Measurements from ENCODE around the gene NXPH1. TPM values are rescaled to one million over a fixed set of nuclear protein-coding genes. Genes with fewer than 3 reads are reported as not detected.

Gene NXPH1
- total and polyA plus RNA-seq, 2 experiments from 2014 or later = not detected

DNA sequence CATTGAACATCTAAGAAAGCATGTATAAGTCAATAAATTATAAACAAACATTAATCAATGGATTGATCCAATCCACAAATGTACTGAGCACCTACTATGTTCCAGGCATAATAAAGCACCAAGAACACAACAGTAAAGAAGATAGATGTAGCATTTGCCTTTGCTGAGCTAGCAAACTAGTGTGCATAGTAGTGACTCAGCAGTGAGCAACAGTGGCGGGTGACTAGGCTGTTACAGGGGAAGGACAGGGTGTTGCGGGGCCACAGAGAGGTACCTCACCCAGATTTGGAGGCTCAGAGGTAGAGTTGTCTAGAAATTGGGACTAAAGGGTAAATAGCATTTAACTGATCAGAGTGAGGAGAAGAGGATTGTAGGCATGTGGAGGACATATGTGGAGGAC is 83.6 kb downstream of the NXPH1 start:
- TF ChIP-seq EZH2phosphoT487 (IDR thresholded peaks at IDR 0.05; ENCODE audit: insufficient read depth, low read depth) = no peak
- no peak for TF ChIP-seq EZH2 (IDR thresholded peaks at IDR 0.05; ENCODE audit: insufficient read depth, poor library complexity, severe bottlenecking)
- in situ Hi-C loops (cut with MboI) = no loop called here
- DNase-seq = no peak
- H3K27ac ChIP-seq = no peak overlapping the region
- H3K9me2 ChIP-seq (ENCODE audit: insufficient read depth) = no peaks in the 10 kb centered on the region
- no peak overlapping the region for H3K4me3 ChIP-seq
- H4K20me1 ChIP-seq (ENCODE audit: insufficient read depth) = no peaks in the 10 kb centered on the region
- no peaks in the 10 kb centered on the region for H3K27me3 ChIP-seq (replicated peaks; ENCODE audit: insufficient read depth)
- H3K9me3 ChIP-seq (ENCODE audit: low read depth) = no peaks in the 10 kb centered on the region
- H2AFZ ChIP-seq = no peak overlapping the region
- H3K9ac ChIP-seq = no peak overlapping the region
- H3F3A ChIP-seq (ENCODE audit: insufficient read depth) = no peaks in the 10 kb centered on the region
- H3K79me2 ChIP-seq (ENCODE audit: insufficient read depth) = no peaks in the 10 kb centered on the region
- H3K4me1 ChIP-seq (ENCODE audit: insufficient read depth) = no peaks in the 10 kb centered on the region
- no peak overlapping the region for H3K4me2 ChIP-seq (ENCODE audit: unreplicated experiment)
- 34 to 36% methylated on average over 2 of the region's 2 CpGs for WGBS, 2 experiments (ENCODE audit: low coverage in 1 of 2, low lambda C conversion rate in 2 of 2, missing lambda C conversion rate in 2 of 2)
- H3K36me3 ChIP-seq (ENCODE audit: low read depth) = no peaks in the 10 kb centered on the region

DNA sequence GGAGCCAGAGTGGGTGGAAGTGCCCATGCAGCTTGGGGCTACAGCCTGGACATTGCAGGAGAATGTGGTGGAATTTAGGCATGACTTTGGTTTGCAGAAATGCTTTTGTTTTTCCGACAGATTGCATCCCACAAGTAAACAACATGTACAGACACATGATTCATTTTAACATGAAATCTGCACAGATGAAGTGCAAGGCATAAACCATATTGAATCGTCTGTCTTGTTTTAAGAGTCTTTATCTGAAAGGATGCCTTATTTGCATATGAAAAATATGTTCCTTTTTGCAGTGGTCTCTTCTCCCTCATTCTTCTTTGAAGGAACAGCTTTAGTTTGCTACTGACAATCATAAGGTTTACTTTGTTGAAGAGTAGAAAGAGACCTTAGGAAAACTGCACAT is 94.9 kb downstream of the NXPH1 start:
- no peak overlapping the region for H2AFZ ChIP-seq
- H3K9me3 ChIP-seq (ENCODE audit: low read depth) = peaks cover 2% of the 10 kb centered on the region
- no peak for DNase-seq
- in situ Hi-C loops (cut with MboI) = no loop called here
- no peaks in the 10 kb centered on the region for H3K4me1 ChIP-seq (ENCODE audit: insufficient read depth)
- H3K4me3 ChIP-seq = no peak overlapping the region
- no peak overlapping the region for H3K4me2 ChIP-seq (ENCODE audit: unreplicated experiment)
- H3K9ac ChIP-seq = no peak overlapping the region
- H3K9me2 ChIP-seq (ENCODE audit: insufficient read depth) = no peaks in the 10 kb centered on the region
- H3K79me2 ChIP-seq (ENCODE audit: insufficient read depth) = no peaks in the 10 kb centered on the region
- TF ChIP-seq EZH2phosphoT487 (IDR thresholded peaks at IDR 0.05; ENCODE audit: insufficient read depth, low read depth) (no peak), EZH2 (IDR thresholded peaks at IDR 0.05; ENCODE audit: insufficient read depth, poor library complexity, severe bottlenecking) (no peak)
- H3K27ac ChIP-seq = no peak overlapping the region
- H3K27me3 ChIP-seq (replicated peaks; ENCODE audit: insufficient read depth) = no peaks in the 10 kb centered on the region
- H3K36me3 ChIP-seq (ENCODE audit: low read depth) = no peaks in the 10 kb centered on the region
- 3% methylated on average over 2 of the region's 2 CpGs for WGBS, 2 experiments (ENCODE audit: low coverage in 1 of 2, low lambda C conversion rate in 2 of 2, missing lambda C conversion rate in 2 of 2)
- H3F3A ChIP-seq (ENCODE audit: insufficient read depth) = no peaks in the 10 kb centered on the region
- no peaks in the 10 kb centered on the region for H4K20me1 ChIP-seq (ENCODE audit: insufficient read depth)

DNA sequence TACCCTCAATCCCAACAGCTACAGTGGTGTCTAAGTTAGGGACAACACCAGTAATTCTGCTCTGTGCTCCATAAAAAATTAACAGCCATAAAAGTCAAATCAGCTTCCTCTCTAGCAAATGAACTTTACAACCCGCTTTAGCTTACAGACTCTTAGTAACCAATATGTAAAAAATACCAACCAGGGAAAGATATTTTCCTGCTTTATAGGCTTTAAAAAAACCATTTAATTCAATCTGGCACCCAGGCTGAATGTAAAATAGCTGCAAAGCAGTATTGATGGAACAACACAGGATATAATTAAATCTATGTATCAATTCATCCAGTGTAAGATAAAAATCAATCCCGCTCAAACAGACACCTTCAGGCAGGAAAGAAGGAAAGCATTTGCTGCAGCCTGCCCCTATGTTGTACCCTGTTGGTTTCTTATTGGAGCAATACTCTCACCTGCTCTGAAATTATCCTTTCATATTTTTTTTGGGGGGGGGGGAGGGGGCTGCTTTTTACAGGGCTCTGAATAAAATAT is 98.6 kb downstream of the NXPH1 start:
- Histone ChIP-seq H3K79me2 (ENCODE audit: insufficient read depth) (no peaks in the 10 kb centered on the region), H3K4me2 (ENCODE audit: unreplicated experiment) (no peak overlapping the region), H3K9me3 (ENCODE audit: low read depth) (peaks cover 2% of the 10 kb centered on the region), H4K20me1 (ENCODE audit: insufficient read depth) (no peaks in the 10 kb centered on the region), H3K4me1 (ENCODE audit: insufficient read depth) (no peaks in the 10 kb centered on the region), H3K27me3 (replicated peaks; ENCODE audit: insufficient read depth) (no peaks in the 10 kb centered on the region), H3K9ac (no peak overlapping the region), H3K36me3 (ENCODE audit: low read depth) (no peaks in the 10 kb centered on the region), H3F3A (ENCODE audit: insufficient read depth) (no peaks in the 10 kb centered on the region), H3K4me3 (no peak overlapping the region), H2AFZ (no peak overlapping the region), H3K27ac (no peak overlapping the region), H3K9me2 (ENCODE audit: insufficient read depth) (no peaks in the 10 kb centered on the region)
- in situ Hi-C loops (cut with MboI) = no loop called here
- no peak for DNase-seq
- TF ChIP-seq EZH2phosphoT487 (IDR thresholded peaks at IDR 0.05; ENCODE audit: insufficient read depth, low read depth) (no peak), EZH2 (IDR thresholded peaks at IDR 0.05; ENCODE audit: insufficient read depth, poor library complexity, severe bottlenecking) (no peak)
- WGBS, 2 experiments (ENCODE audit: low coverage in 1 of 2, low lambda C conversion rate in 2 of 2, missing lambda C conversion rate in 2 of 2) = 38 to 50% methylated on average over 2 of the region's 2 CpGs

- no peak overlapping the region for H3K4me2 ChIP-seq (ENCODE audit: unreplicated experiment)
- H3K9me2 ChIP-seq (ENCODE audit: insufficient read depth) = no peaks in the 10 kb centered on the region
- H2AFZ ChIP-seq = no peak overlapping the region
- no peaks in the 10 kb centered on the region for H3K4me1 ChIP-seq (ENCODE audit: insufficient read depth)
- 20% methylated on average over 3 of the region's 3 CpGs for WGBS, 2 experiments (ENCODE audit: low coverage in 1 of 2, low lambda C conversion rate in 2 of 2, missing lambda C conversion rate in 2 of 2)
- in situ Hi-C loops (cut with MboI) = no loop called here
- no peak overlapping the region for H3K4me3 ChIP-seq
- no peak overlapping the region for H3K27ac ChIP-seq
- no peak for DNase-seq
- TF ChIP-seq EZH2phosphoT487 (IDR thresholded peaks at IDR 0.05; ENCODE audit: insufficient read depth, low read depth) (no peak), EZH2 (IDR thresholded peaks at IDR 0.05; ENCODE audit: insufficient read depth, poor library complexity, severe bottlenecking) (no peak)
- H3K79me2 ChIP-seq (ENCODE audit: insufficient read depth) = no peaks in the 10 kb centered on the region
- no peaks in the 10 kb centered on the region for H3K36me3 ChIP-seq (ENCODE audit: low read depth)
- no peaks in the 10 kb centered on the region for H3K9me3 ChIP-seq (ENCODE audit: low read depth)
- no peaks in the 10 kb centered on the region for H3K27me3 ChIP-seq (replicated peaks; ENCODE audit: insufficient read depth)
- no peak overlapping the region for H3K9ac ChIP-seq
- H3F3A ChIP-seq (ENCODE audit: insufficient read depth) = no peaks in the 10 kb centered on the region
- no peaks in the 10 kb centered on the region for H4K20me1 ChIP-seq (ENCODE audit: insufficient read depth)
These were observed 103.0 kb downstream of the NXPH1 start for GRCh38 chr7:8536431-8536830.

DNA sequence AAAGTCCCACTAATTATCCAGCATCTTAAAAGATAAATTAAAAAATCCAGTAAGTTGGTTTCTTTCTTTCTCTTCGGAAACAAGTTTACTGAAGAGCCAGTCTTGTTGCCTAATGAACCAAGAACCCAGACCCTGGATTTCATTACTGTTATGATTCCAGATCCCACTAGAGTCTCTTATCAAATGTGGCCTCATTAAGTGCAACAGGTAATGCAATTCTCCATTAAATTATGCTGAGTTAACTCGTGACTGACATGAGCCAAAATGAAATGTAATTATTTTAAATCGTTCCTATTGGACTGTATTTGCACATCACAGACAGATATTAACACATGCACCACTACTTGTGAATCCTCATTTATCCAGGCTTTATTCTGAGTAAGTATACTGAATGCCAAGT is 115.6 kb downstream of the NXPH1 start:
- H2AFZ ChIP-seq = no peak overlapping the region
- H3K79me2 ChIP-seq (ENCODE audit: insufficient read depth) = no peaks in the 10 kb centered on the region
- H3K4me1 ChIP-seq (ENCODE audit: insufficient read depth) = no peaks in the 10 kb centered on the region
- no peak for TF ChIP-seq EZH2phosphoT487 (IDR thresholded peaks at IDR 0.05; ENCODE audit: insufficient read depth, low read depth)
- no peak for TF ChIP-seq EZH2 (IDR thresholded peaks at IDR 0.05; ENCODE audit: insufficient read depth, poor library complexity, severe bottlenecking)
- no peak overlapping the region for H3K9ac ChIP-seq
- no peaks in the 10 kb centered on the region for H3K9me2 ChIP-seq (ENCODE audit: insufficient read depth)
- H3K9me3 ChIP-seq (ENCODE audit: low read depth) = no peaks in the 10 kb centered on the region
- no peak overlapping the region for H3K4me3 ChIP-seq
- no peaks in the 10 kb centered on the region for H3K27me3 ChIP-seq (replicated peaks; ENCODE audit: insufficient read depth)
- no peak overlapping the region for H3K27ac ChIP-seq
- 4 to 13% methylated on average over 3 of the region's 3 CpGs for WGBS, 2 experiments (ENCODE audit: low coverage in 1 of 2, low lambda C conversion rate in 2 of 2, missing lambda C conversion rate in 2 of 2)
- in situ Hi-C loops (cut with MboI) = no loop called here
- no peaks in the 10 kb centered on the region for H4K20me1 ChIP-seq (ENCODE audit: insufficient read depth)
- H3F3A ChIP-seq (ENCODE audit: insufficient read depth) = no peaks in the 10 kb centered on the region
- H3K36me3 ChIP-seq (ENCODE audit: low read depth) = no peaks in the 10 kb centered on the region; the same call in 1 of the 2 replicates
- DNase-seq = no peak
- no peak overlapping the region for H3K4me2 ChIP-seq (ENCODE audit: unreplicated experiment)
